ENCODE data around the gene SERPINB2.

DNA sequence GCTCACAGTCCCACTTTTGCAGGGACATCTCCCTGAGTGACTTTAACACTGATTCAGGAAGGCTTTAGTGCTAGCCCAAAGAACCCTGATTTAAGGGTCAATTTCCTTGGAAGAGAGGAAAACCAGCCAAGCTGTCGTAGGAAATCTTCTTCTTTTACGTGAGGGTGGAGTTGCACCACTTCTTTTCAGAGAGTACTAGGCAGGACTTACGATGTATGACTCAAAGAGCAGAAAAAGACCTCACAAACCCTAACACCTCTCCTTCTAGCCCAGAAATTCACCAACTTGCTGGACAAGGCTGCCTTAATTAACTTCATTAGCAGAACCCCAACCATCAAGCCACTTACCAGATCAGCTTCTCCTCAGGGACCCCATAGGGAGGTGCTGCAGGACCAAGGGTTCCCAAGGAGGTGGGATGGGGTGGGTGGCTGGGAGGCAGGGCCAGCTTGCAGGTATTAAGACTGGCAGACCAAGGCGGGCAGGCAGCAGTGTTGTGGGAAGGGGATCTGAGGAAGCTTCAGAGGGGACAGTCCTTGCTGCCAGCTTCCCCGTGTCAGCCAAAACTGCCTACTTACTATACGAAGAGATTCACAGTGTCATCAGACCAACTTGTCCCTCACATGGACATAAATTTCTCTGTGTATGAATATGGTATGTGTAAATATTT, 6.7 kb downstream of the SERPINB2 start:
- no peak for TF ChIP-seq POLR2A (IDR thresholded peaks at IDR 0.05; ENCODE audit: low read length)
- no peak for TF ChIP-seq GATA1 (IDR thresholded peaks at IDR 0.05; ENCODE audit: low read depth, low read length)
